ENCODE measurements around the gene SELENOS.

DNA sequence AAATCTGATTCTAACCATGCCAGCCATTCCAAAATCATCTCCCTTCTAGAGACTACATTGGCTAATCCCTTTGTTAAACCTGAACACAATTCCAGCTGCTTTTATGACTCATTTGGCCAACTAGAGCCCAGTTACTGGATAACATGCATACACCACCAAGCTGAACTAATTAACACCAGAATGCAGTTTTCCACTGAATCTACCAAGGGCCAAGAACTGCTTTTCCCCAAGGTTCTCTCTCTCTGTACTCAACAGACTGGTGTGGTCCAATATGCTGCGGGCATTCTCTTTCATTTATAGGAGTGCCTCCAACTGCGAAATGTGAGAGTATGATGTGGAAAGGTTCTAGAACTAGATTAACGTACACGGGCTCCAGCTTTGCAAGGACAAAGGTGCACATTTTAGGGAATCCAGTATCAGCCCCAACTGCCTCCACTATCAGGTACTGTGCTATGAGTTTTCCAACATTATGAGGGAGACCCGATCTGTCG lies 26.9 kb downstream of the SELENOS start:
- no peak for TF ChIP-seq POLR2A (IDR thresholded peaks at IDR 0.05)
- TF ChIP-seq, protein P1, sequence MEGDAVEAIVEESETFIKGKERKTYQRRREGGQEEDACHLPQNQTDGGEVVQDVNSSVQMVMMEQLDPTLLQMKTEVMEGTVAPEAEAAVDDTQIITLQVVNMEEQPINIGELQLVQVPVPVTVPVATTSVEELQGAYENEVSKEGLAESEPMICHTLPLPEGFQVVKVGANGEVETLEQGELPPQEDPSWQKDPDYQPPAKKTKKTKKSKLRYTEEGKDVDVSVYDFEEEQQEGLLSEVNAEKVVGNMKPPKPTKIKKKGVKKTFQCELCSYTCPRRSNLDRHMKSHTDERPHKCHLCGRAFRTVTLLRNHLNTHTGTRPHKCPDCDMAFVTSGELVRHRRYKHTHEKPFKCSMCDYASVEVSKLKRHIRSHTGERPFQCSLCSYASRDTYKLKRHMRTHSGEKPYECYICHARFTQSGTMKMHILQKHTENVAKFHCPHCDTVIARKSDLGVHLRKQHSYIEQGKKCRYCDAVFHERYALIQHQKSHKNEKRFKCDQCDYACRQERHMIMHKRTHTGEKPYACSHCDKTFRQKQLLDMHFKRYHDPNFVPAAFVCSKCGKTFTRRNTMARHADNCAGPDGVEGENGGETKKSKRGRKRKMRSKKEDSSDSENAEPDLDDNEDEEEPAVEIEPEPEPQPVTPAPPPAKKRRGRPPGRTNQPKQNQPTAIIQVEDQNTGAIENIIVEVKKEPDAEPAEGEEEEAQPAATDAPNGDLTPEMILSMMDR (IDR thresholded peaks at IDR 0.05), result no peak
